NOMO-1 treated with dmso at 0.1 percent for 144 hours (cell line): ENCODE results near the gene NR5A1.

Experiments used
- DNase-seq: peaks from one replicate; lab custom pipeline; 2025; ENCODE audit not compliant: unreplicated experiment; lab: John Stamatoyannopoulos, UW

The NR5A1 gene

DNA sequence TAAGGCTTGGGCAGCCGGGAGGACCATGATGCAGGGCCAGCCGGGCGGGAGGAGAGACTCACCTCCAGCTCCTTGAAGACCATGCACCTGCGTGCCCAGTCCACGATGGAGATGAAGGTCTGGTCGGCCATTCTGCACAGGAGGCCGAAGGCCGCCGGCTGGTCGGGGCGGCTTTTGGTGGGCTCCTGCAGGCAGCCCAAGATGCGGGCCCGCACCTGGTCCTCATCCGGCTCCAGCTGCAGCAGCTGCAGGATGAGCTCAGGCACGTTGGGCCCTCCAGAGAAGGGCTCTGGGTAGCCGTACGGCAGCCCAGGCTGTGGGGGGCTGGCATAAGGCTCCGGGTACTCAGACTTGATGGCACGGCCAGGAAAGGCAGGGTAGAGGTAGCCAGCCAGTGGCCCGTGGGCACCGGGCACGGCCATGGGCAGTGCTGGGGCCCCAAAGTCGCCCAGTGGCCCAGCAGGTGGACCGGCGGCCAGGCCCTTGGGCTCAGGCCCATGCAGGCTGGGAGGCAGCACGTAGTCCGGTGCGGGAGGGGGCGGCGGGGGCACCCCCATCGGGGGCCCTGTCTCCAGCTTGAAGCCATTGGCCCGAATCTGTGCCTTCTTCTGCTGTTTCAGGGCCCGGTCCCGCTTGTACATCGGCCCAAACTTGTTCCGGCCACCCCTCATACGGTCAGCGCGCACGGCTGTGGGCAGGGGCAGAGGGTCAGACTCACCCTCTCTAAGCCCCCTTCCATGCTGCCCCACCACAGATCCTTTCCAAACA, 7.0 kb downstream of the NR5A1 start:
- DNase-seq, result no peak

DNA sequence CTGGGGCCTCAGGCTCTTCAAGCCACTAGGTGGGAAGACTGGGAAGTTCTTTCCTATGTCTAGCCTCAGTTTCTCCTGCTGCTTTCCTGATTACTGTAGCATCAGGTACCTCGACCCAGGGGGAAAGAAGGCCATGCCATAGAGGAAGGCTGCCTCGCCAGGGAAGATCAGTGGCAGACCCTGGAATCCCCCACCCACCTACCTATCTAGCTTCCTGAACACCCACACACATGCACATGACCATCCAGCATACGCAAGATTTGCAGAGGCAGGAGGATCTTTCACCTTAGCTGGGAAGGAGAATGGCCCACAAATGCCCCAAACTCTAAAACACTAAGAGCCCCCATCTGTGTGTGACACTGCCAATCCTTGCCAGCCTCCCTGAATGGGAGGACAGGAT, 8.0 kb downstream of the NR5A1 start:
- no peak for DNase-seq

DNA sequence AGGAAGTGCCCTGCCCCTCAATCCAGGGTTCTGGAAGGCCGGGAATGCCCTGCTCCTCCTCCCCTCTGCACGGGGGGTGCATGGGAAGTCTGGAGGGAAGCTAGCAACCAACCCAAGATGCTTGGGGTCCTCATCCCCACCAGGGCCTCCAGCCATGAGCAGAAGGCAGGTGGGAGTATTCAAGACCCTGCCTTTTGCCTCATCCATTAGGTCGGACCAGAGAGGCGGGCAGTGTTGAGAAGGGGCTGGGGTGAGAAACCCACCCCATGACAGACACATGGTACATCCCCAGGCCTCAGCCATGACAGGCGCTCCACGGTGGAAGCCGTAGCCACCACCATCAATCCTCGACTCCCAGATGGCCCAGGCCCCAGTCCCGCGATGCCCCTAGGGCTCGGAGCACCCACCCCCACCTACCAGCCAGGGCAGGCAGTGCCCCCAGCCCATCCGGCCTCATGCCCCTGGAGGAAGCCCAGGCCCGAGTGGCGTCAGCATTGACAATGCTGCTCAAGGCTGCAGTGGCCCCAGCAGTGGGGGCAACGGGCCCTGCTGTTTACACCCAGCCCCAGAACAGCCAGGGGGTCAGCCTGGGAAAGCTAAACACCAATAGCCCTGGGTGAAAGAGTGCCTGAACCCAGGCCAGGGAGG, 8.6 kb downstream of the NR5A1 start:
- no peak for DNase-seq

DNA sequence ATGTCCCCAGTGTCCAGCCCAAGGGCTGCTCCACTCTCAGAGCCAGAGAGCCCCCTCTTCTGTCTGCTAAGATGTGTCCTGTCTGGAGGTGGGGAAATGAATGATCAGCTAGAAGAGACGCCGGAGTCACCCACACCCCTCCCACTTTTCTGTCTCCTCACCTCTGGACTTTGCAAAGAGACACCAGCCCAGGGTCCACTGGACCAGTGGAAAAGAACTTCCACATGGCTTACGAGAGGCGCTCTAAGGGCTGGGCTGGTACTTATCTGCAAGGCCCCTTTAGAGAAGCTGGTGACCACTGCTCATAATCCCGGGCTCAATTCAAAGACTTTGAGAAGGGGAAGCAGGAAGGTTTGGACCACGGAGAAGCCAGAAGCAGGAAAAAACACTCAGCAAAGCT, 9.2 kb downstream of the NR5A1 start:
- DNase-seq, result no peak

DNA sequence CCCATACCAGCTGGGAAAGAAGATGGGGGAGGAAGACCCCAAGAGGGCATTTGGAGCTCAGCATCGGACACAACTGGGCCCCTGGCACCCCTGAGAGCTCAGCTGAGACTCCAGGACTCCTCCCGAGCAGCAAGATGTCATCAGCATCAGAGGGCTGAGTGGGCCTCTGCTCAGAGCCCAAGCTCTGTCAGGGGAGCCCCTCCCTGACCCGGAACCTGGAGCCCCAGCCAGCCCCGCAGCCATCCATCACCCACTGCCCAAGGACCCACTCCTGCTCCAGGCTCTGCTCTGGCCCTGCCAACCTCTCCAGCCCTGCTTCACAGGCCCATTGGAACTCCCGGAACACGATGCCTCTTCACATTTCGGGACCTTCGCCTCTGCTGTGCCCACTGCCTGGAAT, 9.8 kb downstream of the NR5A1 start:
- no peak for DNase-seq

- no peak for DNase-seq
These were observed 10.7 kb downstream of the NR5A1 start for GRCh38 chr9:124496463-124496862.

- DNase-seq, result no peak
These were observed 11.1 kb downstream of the NR5A1 start for GRCh38 chr9:124496075-124496449.

DNA sequence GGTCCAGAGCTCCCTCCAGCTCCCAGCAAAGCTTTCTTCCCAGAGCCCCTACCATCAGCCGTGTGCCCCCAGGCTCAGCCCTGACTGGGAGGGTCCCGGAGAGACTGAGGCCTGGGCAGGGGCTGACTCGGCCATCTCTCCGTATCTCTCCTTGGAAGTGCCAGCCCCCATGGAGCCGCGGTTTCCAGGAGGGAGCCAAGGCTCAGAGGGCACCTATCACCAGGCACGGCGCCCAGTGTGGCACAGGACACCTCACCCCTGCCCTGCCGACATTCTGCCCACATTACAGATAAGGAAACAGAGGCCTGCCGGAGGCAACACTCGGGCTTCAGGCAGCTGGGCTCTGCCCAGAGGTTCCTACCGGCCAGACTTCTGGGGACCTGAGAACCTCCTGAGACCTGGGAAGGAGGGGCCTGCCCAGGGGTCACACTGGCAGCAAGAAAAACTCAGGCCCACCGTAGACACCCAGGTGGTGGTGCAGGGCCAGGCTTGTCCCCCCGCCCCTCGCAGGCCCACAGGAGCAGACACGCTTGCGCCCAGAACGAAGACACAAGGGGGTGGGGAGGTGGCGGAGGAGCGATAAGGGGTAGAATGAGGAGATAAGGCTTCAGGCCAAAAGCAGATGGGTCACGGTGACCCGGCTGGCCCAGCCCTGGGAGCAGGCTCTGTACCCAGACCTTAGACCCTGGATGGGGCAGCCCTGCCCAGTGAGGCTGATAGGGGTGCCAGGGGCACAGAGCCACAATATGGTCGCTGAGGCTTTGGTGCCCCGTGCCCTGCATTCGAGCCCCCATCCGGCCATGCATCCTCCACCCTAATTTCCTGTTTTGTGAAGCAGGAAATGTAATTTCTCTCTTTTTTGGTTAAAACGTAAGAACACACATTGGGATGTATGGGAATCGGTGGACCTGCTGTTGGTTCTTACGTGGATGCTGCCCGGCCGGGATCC, 11.8 kb downstream of the NR5A1 start:
- no peak for DNase-seq

DNA sequence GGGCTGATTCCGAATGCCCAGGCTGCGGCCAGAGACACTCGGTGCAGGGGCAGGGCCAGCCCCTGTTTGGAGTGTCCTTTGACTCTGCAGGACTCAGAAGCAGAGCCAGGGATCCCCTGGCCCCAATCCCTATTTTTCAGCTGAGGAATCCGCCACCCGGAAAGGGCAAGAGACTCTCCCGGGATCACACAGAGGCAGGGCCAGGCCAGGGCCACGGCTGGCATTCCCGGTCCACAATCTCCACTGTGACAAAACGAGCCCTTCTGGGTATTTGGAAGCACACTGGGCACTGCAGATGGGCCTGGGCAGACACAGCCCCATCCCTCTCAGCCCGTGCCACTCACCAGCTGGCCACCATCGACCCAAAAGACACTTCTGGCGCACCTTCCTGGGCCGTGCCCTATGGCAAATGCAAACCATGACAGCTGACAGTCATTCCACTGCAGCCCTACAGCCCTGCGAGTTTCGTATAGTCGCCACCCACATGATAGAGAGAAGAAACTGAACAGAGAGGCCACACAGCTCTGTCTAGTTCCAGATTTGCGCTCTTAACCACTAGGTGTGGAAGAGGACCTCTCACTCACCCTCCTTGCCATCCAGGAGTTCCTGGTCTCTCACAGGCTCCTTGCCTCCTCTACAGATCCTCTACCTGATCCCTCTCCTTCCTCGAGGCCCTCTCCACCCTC, 13.3 kb downstream of the NR5A1 start:
- no peak for DNase-seq

- DNase-seq, result no peak
These were observed 14.0 kb downstream of the NR5A1 start for GRCh38 chr9:124493218-124493617.

GRCh38 chr9:124492818-124493217, 14.4 kb downstream of the NR5A1 start:
- no peak for DNase-seq

DNA sequence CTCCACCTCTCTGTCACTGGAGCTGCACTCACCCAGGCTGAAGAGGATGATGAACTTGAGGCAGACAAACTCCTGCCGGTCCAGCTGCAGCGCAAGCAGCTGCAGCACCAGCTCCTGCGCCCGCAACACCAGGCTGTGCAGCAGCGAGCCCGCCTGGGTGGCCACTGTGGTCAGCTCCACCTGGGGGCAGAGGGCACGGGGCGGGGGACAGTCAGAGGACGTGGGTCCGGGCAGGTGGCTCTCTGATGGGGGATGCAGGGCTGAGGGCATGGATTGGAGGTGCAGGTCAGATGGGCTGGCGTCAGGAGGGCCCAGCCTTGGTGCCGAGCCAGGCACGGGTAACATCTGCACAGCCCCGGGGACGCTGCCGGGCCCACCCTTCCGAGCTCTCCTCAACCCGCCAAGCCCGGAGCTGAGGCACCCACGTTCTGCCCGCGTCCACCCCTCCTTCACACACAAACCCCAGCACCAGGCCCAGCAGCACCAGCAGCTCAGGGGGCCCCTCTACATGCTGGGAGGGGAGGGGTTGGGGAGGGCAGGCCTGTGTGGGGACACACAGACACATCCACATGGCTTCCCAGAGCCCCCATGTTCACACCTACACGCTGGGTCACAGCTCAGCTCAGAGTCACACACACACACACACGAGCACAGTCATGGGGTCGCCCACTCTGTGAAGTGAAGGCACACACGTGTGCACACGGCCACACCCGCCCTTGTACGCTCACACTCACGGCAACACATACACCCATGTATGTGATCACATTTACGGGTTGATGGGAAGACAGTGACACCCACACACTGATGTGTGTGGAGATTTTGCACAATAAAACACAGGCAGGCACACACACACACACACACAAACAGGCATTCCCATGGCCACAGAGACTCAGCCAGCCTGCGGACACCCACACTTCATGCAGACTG, 15.9 kb downstream of the NR5A1 start:
- no peak for DNase-seq

- DNase-seq, result no peak
These were observed 17.2 kb downstream of the NR5A1 start for GRCh38 chr9:124490004-124490403.

DNA sequence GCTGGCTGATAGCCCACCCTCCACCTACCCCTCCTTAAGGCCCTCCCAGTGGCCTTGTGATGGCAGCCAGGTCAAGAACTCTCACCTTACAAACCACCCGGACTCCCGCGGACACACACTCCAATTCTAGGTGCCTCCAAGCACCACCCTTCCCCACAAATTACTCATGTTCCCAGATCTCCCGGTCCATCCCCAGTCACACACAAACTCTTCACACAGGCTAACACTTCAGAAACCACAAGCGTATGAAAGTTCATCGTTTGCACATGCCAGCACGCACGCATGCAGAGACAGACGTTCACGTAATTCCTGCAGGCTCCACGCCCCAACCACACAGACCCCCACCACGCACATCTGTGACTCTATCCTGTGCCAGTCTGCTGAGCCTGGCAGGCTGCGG, 18.0 kb downstream of the NR5A1 start:
- DNase-seq, result no peak

DNA sequence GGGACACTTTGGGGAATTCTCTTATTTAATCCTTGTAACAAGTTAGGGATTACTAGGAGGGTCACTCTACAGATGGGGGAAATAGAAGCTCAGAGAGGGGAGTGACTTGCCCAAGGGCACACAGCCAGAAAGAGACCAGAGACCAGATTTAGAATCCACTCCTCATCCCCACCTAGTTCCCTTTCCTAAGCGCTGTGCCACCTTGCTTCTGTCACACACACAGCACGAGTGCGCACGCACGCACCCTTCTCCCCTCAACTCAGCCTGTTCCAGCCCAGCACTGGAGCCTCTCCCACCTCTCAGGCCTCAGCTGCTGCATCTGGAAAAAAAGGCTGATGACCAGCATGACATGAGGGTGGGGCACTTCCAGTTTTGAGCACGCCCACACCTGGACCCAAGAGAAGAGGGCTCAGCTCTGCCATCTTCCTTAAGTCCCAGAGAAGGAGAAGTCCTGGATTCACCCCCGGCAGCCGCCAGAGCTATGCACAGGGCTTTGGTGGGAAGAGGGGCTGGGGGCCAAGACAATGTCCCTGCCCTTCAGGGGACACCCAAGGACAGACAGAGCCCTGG, 18.5 kb downstream of the NR5A1 start:
- DNase-seq, result no peak

DNA sequence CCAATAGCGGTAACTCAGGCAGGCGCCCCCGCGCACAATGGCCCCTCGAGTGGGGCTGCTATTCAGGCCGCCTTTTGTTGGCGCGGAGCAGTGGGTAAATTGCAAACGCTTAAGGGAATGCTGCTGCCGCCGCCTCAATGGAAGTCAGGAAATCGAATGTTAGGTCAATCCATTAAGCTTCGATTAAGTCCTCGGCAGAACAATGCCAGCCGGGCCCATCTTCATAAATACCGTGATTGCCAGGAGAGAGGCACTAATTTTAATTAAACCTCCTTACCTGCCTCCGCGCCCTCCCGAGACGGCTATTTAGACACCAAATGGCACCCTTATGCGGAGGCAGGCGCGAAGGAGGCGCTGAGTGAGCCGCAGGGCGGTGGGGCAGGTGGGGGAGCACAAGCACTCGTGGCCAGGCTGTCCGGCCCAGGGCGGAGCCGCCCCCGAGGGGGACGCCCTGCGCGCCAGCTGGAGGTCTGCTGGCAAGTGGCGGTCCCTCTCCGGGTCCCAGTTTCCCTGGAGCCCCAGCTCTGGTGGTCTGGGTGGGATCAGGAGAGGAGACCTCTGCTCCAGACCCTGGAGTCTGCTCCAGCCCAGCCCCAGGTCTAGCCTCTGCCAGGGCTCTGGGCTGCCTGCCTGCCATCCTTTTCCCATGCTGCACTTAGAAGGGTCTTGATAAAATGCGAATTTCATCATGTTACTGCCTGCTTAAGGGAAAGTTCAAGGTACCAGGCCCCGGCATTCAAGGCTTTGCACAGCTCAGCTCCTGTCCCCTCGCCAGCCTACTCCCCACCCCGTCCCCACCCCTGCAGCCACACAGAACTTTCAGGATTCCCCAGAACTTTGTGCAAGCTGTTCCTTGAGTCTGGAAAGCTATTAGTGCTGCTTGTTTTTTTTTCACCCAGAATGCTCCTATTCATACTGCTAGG, 19.7 kb downstream of the NR5A1 start:
- no peak for DNase-seq

DNA sequence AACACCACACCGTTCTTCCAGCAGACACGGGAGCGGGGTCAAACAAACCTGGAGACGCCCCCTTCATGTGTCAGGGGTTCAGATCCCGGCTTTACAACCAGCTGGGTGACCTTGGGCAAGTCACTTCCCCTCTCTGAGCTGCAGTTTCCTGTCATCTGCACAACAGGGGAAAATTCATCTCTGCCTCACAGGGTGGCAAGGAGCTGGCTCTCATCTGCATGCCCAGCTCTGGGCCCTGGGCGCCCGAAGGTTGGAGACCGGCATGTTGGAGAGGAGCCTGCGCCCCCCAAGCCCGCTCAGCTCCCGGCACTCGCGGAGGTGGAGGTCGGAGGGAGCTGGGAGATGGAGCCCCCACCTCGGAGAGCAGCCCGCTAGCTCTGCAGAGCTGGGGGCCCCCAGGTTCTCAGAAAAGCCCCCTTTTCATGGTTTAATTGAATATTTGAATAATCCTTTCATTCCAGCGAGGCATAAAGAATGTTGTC, 20.4 kb downstream of the NR5A1 start:
- no peak for DNase-seq

DNA sequence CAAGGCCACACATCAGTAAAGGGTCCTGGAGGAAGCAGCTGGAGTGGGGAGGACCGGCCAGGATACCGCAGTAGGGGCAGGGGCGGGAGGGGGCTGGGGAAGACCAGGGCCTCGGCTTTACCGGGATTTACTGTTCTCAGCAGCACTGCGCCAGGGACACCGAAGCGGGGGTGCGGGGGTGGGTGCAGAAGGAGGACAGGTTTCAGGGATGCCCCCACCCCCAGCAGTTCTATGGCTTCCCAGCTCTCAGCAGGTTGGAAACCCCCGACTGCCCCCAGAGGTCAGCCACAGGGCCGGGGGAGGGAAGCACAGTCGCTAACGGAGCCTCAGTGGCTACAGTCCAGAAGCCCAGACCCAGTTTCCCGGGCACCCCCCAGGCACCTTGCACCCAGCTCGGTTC, 21.3 kb downstream of the NR5A1 start:
- no peak for DNase-seq

- DNase-seq, result no peak
These were observed 22.0 kb downstream of the NR5A1 start for GRCh38 chr9:124485201-124485600.
